ENCODE results near the gene UNC13C. TPM values are rescaled to one million over a fixed set of nuclear protein-coding genes. Genes with fewer than 3 reads are reported as not detected.
A peak's percentile ranks its signal among the peaks of the same experiment; 100 is the strongest.

Gene UNC13C
- total and polyA plus RNA-seq, 2 experiments from 2014 or later, result 0.92 to 10.3 TPM

- H3K4me1 ChIP-seq (ENCODE audit: insufficient read depth), result no peaks in the 10 kb centered on the region
- H4K20me1 ChIP-seq (ENCODE audit: insufficient read depth, poor library complexity, severe bottlenecking), result no peaks in the 10 kb centered on the region
- 58% methylated on average over 3 of the region's 3 CpGs for WGBS (ENCODE audit: low lambda C conversion rate, missing lambda C conversion rate)
- H3K36me3 ChIP-seq (replicated peaks; ENCODE audit: insufficient read depth, low read depth), result no peaks in the 10 kb centered on the region
- no peaks in the 10 kb centered on the region for H3K9me3 ChIP-seq (ENCODE audit: low read depth)
- no peak for TF ChIP-seq EZH2 (IDR thresholded peaks at IDR 0.05; ENCODE audit: borderline replicate concordance)
- no peaks in the 10 kb centered on the region for H3K9me2 ChIP-seq (replicated peaks; ENCODE audit: insufficient read depth)
- no peak for DNase-seq (ENCODE audit: low spot score)
- no peaks in the 10 kb centered on the region for H3K27me3 ChIP-seq
- no peak overlapping the region for H3K27ac ChIP-seq
- no peaks in the 10 kb centered on the region for H3K79me2 ChIP-seq
- no peak overlapping the region for H3K4me3 ChIP-seq
- H3K4me2 ChIP-seq, result no peak overlapping the region
- H2AFZ ChIP-seq, result no peak overlapping the region
These were observed 88.2 kb downstream of the UNC13C start for GRCh38 chr15:54066403-54066802.

- H3K4me3 ChIP-seq, result no peak overlapping the region
- H3K79me2 ChIP-seq, result no peaks in the 10 kb centered on the region
- TF ChIP-seq EZH2phosphoT487 (IDR thresholded peaks at IDR 0.05; ENCODE audit: low read depth, severe bottlenecking, unreplicated experiment), result no peak
- peak; percentile 43 for TF ChIP-seq CTCF (IDR thresholded peaks at IDR 0.05; ENCODE audit: poor library complexity)
- no peak for DNase-seq (ENCODE audit: low spot score)
- no peak overlapping the region for H2AFZ ChIP-seq
- no peak overlapping the region for H3K27ac ChIP-seq
- 47% methylated on average over 7 of the region's 7 CpGs for WGBS (ENCODE audit: low lambda C conversion rate, missing lambda C conversion rate)
- H3K4me1 ChIP-seq (ENCODE audit: insufficient read depth), result no peaks in the 10 kb centered on the region
- H4K20me1 ChIP-seq (ENCODE audit: insufficient read depth, poor library complexity, severe bottlenecking), result no peaks in the 10 kb centered on the region
- no peaks in the 10 kb centered on the region for H3K27me3 ChIP-seq
- H3K9me3 ChIP-seq (ENCODE audit: low read depth), result no peaks in the 10 kb centered on the region
- no peaks in the 10 kb centered on the region for H3K36me3 ChIP-seq (replicated peaks; ENCODE audit: insufficient read depth, low read depth)
- H3K9me2 ChIP-seq (replicated peaks; ENCODE audit: insufficient read depth), result no peaks in the 10 kb centered on the region
- H3K4me2 ChIP-seq, result no peak overlapping the region
These were observed 104.7 kb downstream of the UNC13C start for GRCh38 chr15:54082836-54083492.

- Histone ChIP-seq H3K9me2 (replicated peaks; ENCODE audit: insufficient read depth) (no peaks in the 10 kb centered on the region), H3K27me3 (no peaks in the 10 kb centered on the region), H3K9me3 (ENCODE audit: low read depth) (no peaks in the 10 kb centered on the region), H3K79me2 (no peaks in the 10 kb centered on the region), H3K4me1 (ENCODE audit: insufficient read depth) (no peaks in the 10 kb centered on the region), H3K4me3 (no peak overlapping the region), H4K20me1 (ENCODE audit: insufficient read depth, poor library complexity, severe bottlenecking) (no peaks in the 10 kb centered on the region), H2AFZ (no peak overlapping the region), H3K36me3 (replicated peaks; ENCODE audit: insufficient read depth, low read depth) (no peaks in the 10 kb centered on the region), H3K27ac (no peak overlapping the region), H3K4me2 (no peak overlapping the region)
- DNase-seq (ENCODE audit: low spot score), result no peak
- TF ChIP-seq EZH2 (IDR thresholded peaks at IDR 0.05; ENCODE audit: borderline replicate concordance) (no peak), EZH2phosphoT487 (IDR thresholded peaks at IDR 0.05; ENCODE audit: low read depth, severe bottlenecking, unreplicated experiment) (no peak), CTCF (IDR thresholded peaks at IDR 0.05; ENCODE audit: poor library complexity) (no peak)
- 56% methylated on average over 4 of the region's 4 CpGs for WGBS (ENCODE audit: low lambda C conversion rate, missing lambda C conversion rate)
These were observed 105.3 kb downstream of the UNC13C start for GRCh38 chr15:54083501-54083900.

GRCh38 chr15:54083991-54084390 lies 105.8 kb downstream of the UNC13C start:
- no peak for DNase-seq (ENCODE audit: low spot score)
- Histone ChIP-seq H3K27me3 (no peaks in the 10 kb centered on the region), H4K20me1 (ENCODE audit: insufficient read depth, poor library complexity, severe bottlenecking) (no peaks in the 10 kb centered on the region), H3K4me3 (no peak overlapping the region), H3K79me2 (no peaks in the 10 kb centered on the region), H2AFZ (no peak overlapping the region), H3K27ac (no peak overlapping the region), H3K4me1 (ENCODE audit: insufficient read depth) (no peaks in the 10 kb centered on the region), H3K4me2 (no peak overlapping the region), H3K9me2 (replicated peaks; ENCODE audit: insufficient read depth) (no peaks in the 10 kb centered on the region), H3K36me3 (replicated peaks; ENCODE audit: insufficient read depth, low read depth) (no peaks in the 10 kb centered on the region), H3K9me3 (ENCODE audit: low read depth) (no peaks in the 10 kb centered on the region)
- TF ChIP-seq EZH2phosphoT487 (IDR thresholded peaks at IDR 0.05; ENCODE audit: low read depth, severe bottlenecking, unreplicated experiment) (no peak), CTCF (IDR thresholded peaks at IDR 0.05; ENCODE audit: poor library complexity) (no peak), EZH2 (IDR thresholded peaks at IDR 0.05; ENCODE audit: borderline replicate concordance) (no peak)
- WGBS (ENCODE audit: low lambda C conversion rate, missing lambda C conversion rate), result 84% methylated on average over 7 of the region's 7 CpGs
